ENCODE results near the gene GALNT2.

The GALNT2 gene

DNA sequence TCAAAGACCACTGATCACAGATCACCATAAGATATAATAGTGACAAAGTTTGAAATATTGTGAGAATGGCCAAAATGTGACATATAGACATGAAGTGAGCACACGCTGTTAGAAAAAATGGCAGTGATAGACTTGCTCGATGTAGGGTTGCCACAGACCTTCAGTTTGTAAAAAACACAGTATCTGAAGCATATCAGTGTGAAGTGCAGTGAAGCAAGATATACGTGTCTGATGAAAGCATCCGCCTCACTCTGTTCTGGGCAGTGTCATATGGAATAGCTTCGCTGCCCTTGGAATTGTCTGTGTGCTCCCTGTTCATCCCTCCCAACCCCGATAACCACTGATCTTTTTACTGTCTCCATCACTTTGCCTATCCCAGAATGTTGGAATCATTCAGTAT lies 50.7 kb downstream of the GALNT2 start:
- no peak for DNase-seq

DNA sequence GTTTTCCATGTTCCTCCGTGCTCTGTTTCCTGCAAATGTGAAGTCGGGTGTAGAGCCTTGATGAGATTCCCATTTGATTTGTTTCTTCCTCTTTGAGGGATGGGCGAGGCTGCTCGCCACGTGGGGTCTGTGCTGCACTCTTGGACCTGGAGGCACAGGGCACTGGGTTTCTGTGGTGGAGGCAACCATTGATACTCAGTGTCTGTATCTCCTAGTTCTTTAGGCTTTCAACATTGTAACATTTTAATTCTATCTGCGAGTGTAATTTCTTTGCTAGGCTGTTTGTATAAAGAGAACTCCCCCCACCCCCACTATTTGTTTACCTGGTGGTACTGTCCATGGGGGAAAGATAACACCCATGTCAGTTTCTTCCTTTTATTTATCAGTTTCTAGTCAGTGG lies 52.3 kb downstream of the GALNT2 start:
- DNase-seq: no peak

DNA sequence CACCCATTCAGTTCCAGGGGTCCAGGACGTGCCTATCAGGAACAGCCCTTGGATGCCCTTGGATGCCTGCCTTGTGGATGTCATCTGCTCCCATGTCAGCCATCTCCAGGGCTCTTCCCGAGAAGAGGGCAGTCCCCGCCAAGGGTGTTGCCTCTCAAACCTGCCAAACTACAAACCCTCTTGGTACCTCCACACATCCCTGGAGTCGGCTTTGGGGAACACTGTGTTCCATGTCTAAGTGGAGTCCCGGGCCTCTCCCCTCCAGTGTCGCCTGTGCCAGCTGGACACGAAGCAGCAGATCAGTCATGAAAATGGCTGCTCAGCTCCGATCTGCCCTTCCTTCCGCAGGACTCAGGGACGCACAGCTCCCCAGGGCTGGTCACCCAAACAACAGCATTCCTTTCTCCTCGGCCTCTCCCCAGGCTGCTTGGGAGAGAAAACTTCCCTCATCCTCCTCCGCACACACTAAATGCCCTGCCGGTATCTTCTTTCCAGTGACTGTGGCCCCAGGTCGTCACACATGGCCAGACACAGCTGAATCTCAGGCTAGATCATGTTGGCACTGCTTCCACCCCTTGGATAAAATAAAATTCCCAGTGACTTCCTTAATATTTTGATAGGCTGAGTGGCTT lies 53.4 kb downstream of the GALNT2 start:
- DNase-seq: no peak

DNA sequence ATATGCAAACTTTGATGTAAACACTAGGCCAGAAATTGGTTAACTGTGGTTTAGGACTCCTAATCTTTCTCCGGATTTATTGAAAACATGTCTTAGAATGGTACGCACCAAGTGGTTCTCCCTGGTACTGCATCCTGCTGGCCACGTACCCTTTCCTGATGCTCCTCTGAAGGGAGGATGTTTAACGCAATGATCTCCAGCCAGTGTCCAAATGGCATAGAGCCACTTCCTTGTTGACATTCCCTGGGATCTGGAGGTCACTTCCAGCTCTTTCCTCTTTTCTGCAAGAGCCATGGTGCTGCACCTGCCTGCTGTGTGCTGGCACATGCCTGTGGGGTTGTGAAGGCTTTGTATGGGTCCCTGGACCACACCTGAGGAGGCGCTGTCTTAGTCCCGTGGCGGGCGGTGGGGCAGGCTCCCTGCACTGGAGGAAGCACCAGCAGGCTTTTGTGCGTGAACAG lies 53.9 kb downstream of the GALNT2 start:
- DNase-seq: no peak

DNA sequence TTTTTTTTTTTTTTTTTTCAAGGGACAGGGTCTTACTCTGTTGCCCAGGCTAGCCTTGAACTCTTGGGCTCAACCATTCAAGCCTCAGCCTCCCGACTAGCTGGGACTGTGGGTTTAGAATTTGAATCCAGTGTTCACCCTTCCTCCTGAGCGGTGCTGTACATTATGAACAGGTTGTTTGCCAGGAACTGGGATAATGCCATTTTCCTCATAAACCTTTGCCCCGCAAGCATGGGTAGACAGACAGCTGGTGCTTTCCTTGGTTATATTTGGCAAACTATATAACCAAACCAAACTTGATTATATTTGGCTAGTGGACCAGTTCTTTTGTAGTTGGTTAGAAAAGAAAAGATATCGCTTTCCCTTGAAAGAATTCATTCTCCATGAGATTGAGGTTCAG lies 54.9 kb downstream of the GALNT2 start:
- no peak for DNase-seq

DNA sequence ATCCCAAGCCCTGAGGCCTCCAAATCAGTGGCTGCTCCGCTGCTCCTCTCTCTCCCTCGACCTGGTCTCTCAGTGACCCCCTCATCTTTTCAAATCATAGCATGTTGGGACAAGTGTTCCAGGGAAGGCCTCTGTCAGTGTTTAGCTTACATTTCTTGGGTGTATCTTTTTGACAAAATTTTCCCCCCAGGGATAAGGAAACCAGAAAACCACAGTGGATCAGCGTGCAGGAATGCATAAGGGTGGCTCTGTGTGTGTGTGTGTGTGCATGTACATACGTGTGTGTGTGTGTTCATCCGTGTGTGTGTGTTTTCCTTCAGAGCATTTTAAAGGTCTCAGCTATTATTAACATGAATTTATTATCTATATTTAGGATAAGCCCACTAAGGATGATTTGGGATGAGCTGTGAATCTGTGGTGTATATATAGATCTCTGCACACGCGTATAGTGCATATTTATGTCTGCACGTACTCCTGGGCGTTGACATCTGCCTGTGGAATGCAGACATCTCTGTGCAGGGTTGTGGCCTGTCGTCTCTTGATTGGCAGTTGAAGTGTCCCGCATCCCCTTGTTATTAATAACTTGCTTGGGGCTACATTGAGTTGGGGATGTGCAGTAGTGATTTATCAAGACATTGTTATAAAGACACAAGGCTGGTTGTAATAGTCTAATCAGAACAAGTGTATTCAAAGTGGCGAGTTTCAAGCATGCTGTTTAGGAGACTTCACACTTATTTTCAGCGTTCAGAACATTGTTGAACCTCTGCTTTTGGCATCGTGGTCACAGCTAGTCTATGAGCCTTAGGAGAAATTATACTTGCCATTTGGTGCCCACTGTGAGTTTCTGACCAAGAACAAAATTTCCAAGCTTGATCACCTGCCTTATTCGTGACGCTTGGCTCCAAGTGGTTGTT lies 55.6 kb downstream of the GALNT2 start:
- no peak for DNase-seq

DNA sequence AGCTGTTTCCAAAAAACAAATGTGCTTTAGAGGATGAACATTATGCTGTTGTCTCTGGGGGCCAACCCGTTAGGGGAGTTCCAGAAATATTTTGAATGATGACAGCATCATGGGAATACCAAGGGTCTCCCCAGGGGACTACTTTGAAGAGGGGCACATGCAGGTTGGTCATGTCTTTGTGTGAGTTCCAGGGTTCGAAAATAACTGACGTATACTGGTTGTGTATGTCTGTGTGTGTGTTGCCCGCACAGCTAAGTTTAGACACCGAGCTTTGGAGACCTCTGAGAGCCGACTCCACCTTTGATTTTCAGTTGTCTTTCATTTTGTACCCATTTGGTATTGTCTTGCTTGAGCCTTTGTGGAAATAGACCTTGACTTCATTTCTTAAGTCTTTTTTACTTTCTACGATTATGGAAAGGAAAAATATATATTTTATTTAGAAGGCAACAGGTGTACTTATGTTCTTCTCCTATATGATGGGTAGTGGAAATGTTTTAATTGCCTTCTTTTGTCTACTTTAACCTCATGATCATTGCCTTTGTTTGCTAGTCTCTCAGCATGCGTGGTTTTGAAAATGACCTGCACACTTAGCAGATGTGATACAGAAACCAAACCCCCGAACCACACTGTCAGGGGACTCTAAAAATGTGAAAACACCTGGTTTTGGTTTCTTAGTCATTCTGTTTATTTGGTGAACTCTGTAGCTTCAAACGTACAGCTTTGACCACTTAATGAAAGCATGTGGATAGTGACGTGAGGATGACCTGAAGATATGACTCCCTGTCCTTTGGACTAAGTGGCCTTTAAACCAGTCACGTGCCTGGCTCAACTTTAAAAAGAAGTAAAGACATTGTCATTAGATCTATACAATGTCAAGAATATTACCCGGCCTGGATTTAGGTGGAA lies 56.5 kb downstream of the GALNT2 start:
- DNase-seq: no peak

DNA sequence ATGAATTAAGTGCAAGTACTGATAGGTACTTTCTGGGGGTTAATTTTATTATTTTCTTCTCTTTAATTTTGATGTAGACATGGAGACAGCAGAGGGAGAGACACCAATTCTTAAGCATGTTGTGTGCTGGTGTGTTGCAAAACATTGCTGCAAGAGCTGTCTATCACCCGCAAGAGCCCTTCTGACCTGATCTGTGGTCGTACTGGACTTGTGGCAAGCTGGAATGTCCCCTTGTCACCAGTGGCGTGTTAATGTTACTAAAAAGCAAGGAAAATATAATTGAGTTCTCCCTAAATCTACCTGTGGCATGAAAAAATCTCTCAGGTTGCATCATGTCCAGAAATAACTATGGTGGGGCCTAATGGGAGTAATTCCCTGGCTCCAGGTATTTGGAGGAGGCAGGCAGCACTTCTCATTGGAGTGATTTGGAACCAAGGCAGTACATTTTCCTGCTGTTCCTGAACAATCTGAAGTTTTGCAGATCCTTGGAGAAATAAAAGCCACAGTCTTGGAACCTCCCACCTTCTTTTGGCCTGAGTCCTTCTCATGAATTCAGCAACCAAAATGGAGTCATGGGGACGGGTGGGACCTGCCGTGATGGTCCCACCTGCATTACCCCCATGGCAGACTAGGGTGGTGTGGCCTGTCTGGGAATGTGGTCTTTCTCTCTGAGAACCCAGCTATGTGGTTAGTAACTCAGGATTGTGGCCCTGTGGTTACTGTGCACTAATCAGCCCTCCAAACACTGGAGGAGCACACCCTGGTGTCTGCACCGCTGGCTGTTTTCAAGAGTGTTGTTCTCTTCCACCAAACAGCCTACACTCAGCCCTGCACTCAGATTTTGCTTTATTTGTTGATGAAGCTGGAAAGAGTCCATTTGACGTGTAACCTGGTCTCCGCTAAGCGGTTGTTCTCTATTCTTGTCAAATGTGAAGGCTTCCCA lies 57.4 kb downstream of the GALNT2 start:
- DNase-seq: no peak

DNA sequence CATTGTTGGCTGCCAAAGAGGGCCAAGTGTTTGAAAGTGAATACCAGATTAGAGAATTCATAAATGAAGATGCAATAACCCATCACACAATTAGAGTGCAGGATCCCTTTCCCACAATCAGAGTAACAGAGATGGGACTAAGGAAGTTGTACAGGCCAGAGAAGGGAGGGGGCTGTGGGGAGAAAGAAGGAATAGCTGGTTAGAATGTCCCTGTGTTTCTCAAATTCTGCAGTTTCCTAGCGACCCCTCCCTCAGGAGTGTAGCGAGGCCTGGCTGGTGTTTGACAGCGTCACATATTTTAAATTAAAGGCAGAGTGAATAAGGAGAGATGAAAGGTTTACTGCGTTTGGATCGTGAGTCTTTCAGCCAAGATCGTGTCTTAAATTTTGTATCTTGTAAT lies 58.1 kb downstream of the GALNT2 start:
- DNase-seq: no peak

DNA sequence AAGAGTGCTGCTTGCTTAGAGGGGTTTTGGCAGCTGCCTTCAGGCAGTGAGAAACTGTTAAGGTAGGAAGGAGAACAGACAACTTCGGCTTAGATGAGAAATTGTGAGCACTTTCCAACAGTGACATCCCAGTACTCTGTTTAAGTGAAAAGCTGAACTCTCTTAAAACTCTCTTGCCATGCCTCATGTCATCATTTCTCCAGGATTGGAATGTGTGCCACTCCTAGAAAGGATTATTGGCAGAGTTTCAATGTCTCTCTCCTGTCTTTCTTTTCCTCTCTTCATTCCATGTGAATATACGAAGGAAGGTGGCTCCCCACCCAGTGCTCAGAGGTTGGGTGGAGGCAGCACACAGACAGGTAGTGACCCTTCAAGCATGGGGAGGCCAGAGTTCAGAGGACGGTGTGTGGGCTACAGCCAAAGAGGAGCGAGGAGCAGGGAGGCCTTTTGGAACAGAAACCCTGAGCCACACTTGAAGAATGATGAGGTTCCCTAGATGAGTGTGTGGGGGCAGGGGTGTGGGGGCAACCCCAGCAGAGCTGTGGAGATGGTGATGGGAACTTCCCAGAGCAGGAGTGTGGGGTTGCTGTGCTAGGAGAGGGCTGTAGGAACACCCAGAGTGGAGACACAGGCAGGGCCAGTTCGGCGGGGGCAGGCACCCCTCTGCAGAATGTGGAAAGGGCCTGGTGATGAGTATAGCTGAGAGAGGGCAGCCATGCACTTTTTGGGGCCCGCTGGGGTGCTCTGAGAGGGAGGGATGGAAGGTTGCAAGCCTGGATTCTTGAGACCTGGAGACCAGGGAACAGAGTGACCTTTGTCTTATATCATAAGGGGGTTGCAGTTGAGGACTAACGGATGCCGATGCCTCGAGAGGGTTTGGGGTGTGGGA lies 58.8 kb downstream of the GALNT2 start:
- no peak for DNase-seq

DNA sequence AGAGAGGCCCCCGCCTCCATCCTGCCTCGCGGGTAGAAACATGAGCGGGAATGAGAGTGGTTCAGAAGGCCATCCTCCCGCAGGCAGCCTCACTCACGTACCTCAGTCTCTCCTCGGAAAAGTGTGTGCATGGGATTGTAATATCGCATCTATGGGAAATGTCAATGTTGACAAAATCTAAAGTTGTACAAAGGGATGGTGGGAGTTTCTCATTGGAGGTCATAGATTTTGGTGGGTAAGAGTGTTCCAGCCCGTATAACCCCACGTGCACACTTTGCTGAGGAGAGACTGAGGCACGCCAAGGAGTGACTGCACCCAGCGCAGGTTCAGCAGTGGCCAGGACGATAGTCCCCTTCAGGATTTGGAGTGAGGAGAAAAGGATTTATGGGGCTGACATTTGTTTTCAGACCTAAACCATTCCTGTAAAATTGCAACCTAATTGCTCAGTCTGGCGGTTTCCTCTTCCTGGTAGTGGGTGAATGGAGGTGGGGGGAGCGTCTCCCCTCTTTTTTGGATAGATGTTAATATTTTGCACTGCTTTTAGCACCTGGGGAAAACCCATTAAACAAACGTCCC lies 59.6 kb downstream of the GALNT2 start:
- no peak for DNase-seq

DNA sequence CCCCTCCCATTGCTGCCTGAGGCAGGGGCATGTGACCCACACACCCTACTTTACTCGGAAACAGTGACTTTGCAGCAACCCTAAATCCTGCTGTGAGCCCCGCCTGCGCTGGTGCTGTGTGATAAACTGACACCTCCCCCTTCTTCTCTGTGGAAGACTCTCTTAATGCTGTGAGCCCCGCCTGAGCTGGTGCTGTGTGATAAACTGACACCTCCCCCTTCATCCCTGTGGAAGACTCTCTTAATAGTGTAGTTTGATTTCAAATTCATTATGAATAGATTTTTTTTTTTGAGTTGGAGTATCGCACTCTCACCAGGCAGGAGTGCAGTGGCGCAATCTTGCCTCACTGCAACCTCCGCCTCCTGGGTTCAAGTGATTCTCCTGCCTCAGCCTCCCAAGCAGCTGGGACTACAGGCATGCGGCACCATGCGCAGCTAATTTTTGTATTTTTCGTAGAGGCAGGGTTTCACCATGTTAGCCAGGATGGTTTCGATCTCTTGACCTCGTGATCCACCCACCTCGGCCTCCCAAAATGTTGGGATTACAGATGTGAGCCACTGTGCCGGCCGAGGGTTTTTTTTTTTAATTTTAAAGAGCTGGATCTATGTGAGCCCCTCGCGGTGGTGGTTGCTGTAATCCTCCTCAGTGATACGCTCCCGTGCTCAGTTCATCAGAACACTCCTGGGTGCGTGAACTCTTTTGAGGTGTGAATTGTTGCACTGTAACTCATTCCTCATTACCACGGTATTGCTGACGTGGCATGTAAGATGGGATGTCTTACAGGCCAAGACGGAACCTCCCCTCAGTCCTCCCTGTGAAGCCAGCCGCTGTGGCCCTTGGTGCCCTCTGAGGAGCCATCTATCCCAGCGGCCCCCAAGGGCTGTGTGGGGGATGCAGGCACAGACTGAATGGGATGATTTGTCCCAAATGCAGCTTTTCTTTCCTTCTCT lies 60.3 kb downstream of the GALNT2 start:
- no peak for DNase-seq

DNA sequence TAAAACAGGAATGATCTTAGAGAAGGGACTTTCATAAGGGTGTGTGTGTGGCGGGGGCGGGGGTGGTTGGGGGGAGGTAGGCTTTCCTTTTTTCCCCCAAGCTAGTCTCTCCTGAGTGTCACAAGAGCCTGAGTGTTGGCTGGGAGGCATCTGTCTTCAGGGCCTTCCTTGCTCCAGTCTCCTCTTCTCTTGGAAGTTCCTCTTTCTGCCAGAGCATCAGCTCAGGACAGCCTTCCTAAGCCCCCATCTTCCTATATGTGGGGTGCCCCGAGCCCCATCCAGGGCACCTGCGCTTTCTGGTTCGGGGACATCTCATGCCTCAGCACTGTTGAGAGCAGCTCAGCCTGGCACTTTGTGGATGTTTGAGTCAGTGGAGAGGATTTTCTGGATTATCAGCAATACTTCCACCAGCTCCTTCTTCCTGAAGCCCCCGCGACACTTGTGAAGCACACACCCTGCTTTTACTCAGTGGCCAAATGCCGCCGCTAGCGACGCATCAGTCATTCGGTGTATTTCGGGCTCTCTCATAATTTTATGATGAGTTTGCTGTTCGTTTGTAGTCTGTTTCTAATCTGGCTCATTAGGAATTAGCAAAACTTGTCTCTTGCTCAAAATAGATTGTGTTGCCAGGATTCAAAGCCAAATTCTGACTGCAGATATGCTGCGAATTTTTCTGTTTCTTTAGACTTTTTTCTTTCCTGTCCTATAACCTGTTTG lies 61.7 kb downstream of the GALNT2 start:
- DNase-seq: no peak

DNA sequence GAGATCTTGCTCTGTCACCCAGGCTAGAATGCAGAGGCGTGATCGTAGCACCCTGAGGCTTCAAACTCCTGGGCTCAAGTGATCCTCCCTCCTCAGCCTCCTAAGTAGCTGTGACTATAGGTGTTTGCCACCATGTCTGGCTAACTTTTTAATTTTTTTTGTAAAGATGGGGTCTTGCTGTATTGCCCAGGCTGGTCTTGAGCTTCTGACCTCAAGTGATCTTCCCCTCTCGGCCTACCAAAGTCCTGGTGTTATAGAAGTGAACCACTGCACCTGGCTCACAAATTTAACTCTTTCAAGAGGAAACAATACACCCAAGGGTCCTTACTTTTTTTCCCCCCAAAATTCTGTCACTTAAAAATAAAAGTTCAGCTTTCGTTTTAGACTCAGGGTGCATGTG lies 62.3 kb downstream of the GALNT2 start:
- no peak for DNase-seq

DNA sequence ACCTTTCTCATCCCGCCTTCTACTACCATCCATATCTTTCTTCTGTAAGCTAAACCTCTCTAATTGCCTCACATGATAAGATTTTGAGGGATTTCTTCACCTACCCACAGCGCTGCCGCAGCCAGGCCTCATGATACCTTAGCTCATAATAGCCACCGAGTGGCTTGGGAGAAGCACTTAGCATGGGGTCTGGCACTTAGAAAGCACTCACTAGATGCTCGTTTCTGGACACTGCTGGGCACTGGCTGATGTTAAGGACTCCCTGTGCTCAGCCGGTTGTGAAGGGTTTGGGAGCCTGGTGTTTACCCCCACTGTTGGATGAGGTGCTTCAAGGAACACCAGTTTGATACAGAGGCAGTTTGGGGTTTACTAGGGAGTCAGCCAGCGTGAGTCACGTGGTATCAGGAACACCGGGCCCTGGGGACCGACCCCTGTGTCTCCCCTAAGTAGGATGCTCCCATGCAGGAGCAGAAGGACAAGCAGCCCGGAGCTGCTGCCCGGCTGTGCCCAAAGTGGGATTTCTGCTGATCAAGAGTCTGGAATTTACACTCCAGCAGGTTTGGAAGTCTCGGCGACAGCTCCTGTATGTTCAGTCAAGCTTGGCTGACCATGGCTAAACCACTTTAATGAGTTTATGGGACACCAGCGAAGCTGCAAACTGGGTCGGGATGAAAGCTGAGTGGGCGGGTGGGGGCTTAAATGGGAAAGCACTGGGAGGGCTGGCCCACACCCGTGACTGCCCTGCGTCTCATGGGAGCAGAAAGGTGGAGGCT lies 63.3 kb downstream of the GALNT2 start:
- no peak for DNase-seq

DNA sequence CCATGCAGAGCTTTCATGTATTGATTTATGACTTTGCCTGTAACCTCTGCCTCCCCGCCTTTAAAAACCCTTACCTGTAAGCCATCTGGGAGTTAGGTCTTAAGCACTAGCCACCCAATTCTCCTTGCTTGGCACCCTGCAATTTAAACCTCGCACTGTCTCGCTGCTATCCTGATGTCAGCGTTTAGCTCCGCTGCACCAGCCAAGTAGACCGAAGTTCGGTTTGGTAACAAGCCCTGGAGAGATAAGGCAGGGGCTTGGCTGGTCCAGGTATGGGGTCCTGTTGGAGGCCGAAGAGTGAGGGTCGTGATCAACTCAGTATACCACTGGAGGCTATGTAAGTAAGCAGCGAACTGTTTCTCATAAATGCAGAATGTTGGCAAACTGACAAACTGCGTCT lies 64.4 kb downstream of the GALNT2 start:
- DNase-seq: no peak

DNA sequence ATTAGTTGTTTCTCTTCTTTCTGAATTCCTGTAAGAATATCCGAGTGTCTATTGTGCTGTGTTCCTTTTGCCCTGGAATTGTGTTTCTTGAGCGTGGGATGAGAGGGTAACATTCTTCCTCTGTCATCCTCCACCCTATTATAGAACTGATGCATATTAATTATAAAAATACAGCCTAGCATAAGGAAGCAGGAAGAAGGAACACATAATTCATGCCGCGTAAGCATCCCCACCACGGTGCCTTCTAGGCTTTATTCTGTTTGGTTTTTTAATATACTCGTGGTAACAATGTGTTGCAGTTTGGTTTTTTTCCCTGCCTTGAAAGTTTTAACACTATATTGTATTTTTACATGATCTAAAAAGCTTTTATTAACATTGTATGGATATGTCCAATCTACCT lies 65.7 kb downstream of the GALNT2 start:
- no peak for DNase-seq

DNA sequence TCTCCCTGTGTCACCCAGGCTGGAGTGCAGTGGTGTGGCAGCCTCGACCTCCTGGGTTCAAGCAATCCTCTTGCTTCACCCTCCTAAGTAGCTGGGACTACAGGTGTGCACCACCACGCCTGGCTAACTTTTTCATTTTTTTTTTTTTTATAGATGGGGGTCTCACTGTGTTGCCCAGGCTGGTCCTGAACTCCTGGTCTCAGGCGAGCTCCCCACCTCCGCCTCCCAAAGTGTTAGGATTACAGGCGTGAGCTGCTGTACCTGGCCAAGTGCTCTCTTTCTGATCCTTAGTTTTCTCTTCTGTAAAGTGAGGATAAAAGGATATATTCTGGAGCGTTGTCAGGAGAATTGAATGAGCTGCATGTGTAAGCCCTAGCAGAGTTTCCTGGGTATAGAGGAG lies 68.7 kb downstream of the GALNT2 start:
- no peak for DNase-seq

Data from CD4-positive, alpha-beta T cell treated with Interleukin-10 for 1 hour (primary cell).